ENCODE measurements around the gene TBC1D2B. TPM values are rescaled to one million over a fixed set of nuclear protein-coding genes. Genes with fewer than 3 reads are reported as not detected.
"Not testable (repeated sequence)": the region's sequence is repeated elsewhere in the genome, so short reads cannot be mapped to it uniquely, and the experiment has no call there.

TBC1D2B gene
- total RNA-seq, 4 donors from 2014 or later, result 31.3 to 58.8 (median 32.7) TPM

GRCh38 chr15:77988347-77989295 is 88.9 kb downstream of the TBC1D2B start:
- no peak for DNase-seq (ENCODE audit: extremely low spot score)
- Histone ChIP-seq H3K4me3 (no peak overlapping the region), H3K27ac (replicated peaks in 1 of 4) (no peak overlapping the region), H3K36me3 (no peaks in the 10 kb centered on the region), H3K27me3 (no peaks in the 10 kb centered on the region), H3K9me3 (no peaks in the 10 kb centered on the region), H3K4me1 (peaks cover 37 to 49% (median 48%) of the 10 kb centered on the region in 4 donors)
- WGBS, result 83% methylated on average over 13 of the region's 34 CpGs
- intact Hi-C loops (cut with DNase I), result no loop called here
- no peak for TF ChIP-seq EP300 (IDR thresholded peaks at IDR 0.05)
- no peak for TF ChIP-seq POLR2A (IDR thresholded peaks at IDR 0.05; ENCODE audit: low read depth)
- TF ChIP-seq POLR2AphosphoS5 (IDR thresholded peaks at IDR 0.05), result no peak
- TF ChIP-seq CTCF (IDR thresholded peaks at IDR 0.05), result no peak

- WGBS, result 94% methylated on average over 6 of the region's 15 CpGs
- not testable (repeated sequence) for DNase-seq (ENCODE audit: extremely low spot score)
Observed at GRCh38 chr15:77987765-77988136, 89.8 kb downstream of the TBC1D2B start.

GRCh38 chr15:77986891-77987764 is 90.4 kb downstream of the TBC1D2B start:
- intact Hi-C loops (cut with DNase I), result no loop called here
- Histone ChIP-seq H3K9me3 (no peaks in the 10 kb centered on the region), H3K27ac (replicated peaks in 1 of 4) (no peak overlapping the region), H3K36me3 (no peaks in the 10 kb centered on the region), H3K27me3 (no peaks in the 10 kb centered on the region), H3K4me1 (peaks cover 25 to 36% (median 34%) of the 10 kb centered on the region in 4 donors), H3K4me3 (no peak overlapping the region)
- no peak for DNase-seq (ENCODE audit: extremely low spot score)
- TF ChIP-seq POLR2AphosphoS5 (IDR thresholded peaks at IDR 0.05) (no peak), POLR2A (IDR thresholded peaks at IDR 0.05; ENCODE audit: low read depth) (no peak), CTCF (IDR thresholded peaks at IDR 0.05) (no peak), EP300 (IDR thresholded peaks at IDR 0.05) (no peak)
- WGBS, result 78% methylated on average over 11 of the region's 24 CpGs

More at GRCh38 chr15:77987765-77988136, 89.8 kb downstream of the TBC1D2B start:
- H3K27me3 ChIP-seq; H3K9me3 ChIP-seq; H3K36me3 ChIP-seq; H3K4me3 ChIP-seq; intact Hi-C loops (cut with DNase I); H3K27ac ChIP-seq (replicated peaks in 1 of 4): not testable (repeated sequence)
- H3K4me1 ChIP-seq, result peaks cover 28 to 41% (median 39%) of the 10 kb centered on the region in 4 donors

GRCh38 chr15:77985931-77986480 is 91.5 kb downstream of the TBC1D2B start:
- no peak for DNase-seq (ENCODE audit: extremely low spot score)
- intact Hi-C loops (cut with DNase I), result no loop called here
- TF ChIP-seq POLR2A (IDR thresholded peaks at IDR 0.05; ENCODE audit: low read depth) (no peak), POLR2AphosphoS5 (IDR thresholded peaks at IDR 0.05) (no peak), EP300 (IDR thresholded peaks at IDR 0.05) (no peak), CTCF (IDR thresholded peaks at IDR 0.05) (no peak)

More at GRCh38 chr15:77985931-77986480, 91.5 kb downstream of the TBC1D2B start:
- H3K36me3 ChIP-seq, result no peaks in the 10 kb centered on the region
- WGBS, result 66% methylated on average over 4 of the region's 18 CpGs
- no peaks in the 10 kb centered on the region for H3K9me3 ChIP-seq
- H3K4me1 ChIP-seq, result peaks cover 14 to 25% (median 22%) of the 10 kb centered on the region in 4 donors
- no peak overlapping the region for H3K4me3 ChIP-seq
- H3K27ac ChIP-seq (replicated peaks in 1 of 4), result no peak overlapping the region
- no peaks in the 10 kb centered on the region for H3K27me3 ChIP-seq

Data from esophagus muscularis mucosa (tissue), 4 donors.